SKM-1 treated with dmso at 0.1 percent for 144 hours (cell line): ENCODE results near the gene CD33.

Experiments used
- DNase-seq: peaks from one replicate; lab custom pipeline; 2025; ENCODE audit not compliant: unreplicated experiment; lab: John Stamatoyannopoulos, UW

CD33 gene

GRCh38 chr19:51224898-51225393 is at the start of gene CD33:
Gene CD33, plus strand, starts transcription at chr19:51225080. Its CDS starts 39 bp downstream, at chr19:51225119.
- peak; percentile 50 for DNase-seq

DNA sequence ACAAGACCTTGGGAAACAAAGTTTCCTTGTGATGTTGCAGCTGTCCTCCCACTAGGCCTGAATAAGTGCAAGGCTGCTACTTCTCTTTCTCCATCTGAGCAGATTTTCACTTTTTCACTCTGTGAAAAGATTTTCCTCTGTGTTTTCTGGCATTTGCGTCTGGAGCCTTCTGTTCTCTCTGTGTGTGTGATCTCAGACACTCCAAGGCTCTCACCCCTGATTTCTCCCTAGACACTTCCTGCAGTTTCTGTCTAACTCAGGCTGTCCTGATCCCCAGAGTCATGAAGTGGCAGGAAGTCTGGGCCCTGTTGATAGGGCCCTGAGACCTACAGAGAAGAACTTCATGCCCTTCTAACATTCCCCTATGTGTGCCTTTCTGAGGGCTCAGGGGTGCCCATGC is 45.6 kb upstream of the CD33 start:
- no peak for DNase-seq

DNA sequence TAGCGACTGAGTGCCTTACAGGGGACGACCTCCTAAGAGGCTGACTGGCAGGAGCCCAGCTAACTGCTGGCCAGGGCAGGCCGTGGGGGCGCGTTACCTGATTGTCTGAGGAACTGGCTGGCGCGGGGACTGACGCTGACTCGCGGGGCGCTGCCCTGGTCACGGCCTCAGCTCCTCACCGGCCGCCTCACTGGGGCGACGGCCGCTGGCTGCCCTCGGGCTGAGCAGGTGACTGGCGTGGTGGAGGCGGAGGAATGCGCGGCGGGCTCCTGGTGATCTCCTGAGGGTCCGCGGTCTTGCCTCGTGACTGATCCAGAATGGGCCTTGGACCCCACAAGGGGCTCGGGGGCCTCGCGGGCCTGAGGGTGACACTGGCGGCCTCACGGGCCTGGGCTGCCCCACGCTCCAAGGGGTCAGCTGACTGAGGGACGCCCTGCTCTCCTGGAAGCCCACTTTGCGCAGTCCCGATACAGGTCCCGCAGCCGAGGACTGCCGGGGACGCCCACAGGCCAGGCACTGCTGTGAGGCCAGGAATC is 43.4 kb upstream of the CD33 start:
- DNase-seq = no peak

DNA sequence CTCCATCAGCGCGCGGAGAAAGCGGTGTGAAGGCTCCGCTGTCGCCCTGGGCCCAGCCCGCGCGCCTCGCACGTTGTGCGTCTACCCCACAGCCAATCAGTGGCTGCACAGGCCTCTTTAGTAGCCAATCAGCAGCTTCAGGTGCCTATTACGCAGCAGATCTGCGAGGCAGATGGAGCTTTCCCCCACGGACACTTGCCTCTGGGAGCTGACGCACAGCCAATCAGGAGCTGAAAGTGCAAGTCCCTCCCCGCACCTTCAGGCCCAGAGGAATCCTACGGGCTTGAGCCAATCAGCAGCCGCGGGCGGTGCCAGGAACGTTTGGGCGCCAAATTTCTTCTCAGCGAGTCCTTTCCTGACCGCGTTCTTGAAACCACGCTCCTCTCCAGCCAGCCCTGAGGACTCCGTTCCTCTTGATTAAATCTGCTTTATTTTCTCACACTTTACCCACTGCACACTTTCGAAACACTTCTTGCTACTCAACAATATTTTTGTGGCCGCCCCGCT is 42.9 kb upstream of the CD33 start:
- peak; percentile 16 for DNase-seq

DNA sequence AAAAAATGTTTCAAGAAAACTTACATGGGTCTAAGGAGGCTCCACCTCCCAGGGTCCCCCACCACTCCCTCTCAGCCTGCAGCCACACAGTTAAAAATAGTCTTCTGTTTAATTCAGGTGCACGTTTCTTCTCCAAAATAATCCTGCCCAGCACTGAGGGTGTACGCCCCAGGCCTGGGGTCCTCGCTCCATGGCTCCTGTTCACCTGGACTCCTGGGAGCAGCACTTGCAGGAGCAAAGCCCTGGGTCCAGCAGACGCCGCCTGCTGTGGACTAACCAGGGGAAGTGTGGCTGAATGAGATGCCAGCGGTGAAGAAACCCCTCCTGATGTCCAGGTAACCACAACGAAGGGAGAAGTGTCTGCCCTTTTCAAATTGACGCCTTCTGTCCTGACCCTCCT is 41.3 kb upstream of the CD33 start:
- no peak for DNase-seq

DNA sequence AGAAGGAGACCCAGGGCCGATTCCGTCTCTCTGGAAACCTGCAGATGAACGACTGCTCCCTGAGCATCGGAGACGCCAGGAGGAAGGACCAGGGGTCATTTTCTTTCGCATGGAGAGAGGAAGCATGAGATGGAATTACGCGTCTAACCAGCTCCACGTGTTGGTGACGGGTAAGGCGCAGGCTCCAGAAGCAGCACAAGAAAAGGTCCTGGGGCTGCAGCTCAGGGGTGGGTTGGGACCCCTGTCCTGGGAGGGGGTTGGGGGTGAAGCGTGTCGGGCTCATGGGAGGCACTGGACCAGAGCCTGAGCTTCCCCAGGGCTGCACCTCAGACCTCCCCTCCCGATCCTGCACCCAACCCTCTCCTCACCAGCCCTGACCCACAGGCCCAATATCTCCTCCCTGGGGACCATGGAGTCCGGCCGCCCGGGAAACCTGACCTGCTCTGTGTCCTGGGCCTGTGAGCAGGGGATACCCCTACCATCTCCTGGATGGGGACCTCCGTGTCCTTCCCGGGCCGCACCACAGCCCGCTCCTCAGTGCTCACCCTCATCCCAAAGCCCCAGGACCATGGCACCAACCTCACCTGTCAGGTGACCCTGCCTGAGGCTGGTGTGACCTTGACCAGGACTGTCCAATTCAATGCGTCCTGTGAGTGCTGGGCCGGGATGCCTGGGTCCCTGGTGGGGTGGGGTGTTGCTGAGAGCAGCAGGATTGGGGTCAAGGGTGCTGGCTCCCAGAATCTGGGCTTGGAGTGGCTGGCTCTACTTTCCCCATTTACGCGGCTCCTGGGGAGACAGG is 39.6 kb upstream of the CD33 start:
- no peak for DNase-seq

DNA sequence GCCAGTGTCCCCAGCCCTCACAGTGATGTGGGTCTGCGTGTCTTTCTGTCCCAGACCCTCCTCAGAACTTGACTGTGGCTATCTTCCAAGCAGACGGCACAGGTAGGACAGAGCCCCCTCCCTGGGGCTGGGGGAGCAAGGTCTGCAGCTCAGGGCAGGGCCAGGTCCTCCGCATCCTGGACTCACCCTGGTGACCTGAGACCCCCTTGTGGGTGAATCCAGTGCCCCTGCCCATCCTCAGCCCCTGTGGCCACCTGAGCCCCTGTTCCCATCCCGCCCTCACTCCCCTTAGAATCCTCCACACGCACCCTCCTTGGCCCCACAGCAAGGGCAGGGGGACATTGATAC is 39.0 kb upstream of the CD33 start:
- no peak for DNase-seq

DNA sequence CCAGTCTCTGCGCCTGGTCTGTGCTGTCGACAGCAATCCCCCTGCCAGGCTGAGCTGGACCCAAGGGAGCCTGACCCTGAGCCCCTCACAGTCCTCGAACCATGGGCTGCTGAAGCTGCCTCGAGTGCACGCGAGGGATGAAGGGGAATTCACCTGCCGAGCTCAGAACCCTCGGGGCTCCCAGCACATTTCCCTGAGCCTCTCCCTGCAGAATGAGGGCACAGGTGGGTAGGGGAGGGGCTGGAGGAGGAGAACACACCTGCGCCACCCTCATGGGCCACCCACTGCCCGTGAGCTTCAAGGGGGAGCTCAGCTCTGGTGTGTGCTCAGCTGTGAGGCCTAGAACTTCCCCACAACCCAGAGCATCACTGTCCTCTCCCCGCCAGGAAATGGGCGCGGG is 38.6 kb upstream of the CD33 start:
- DNase-seq = no peak

DNA sequence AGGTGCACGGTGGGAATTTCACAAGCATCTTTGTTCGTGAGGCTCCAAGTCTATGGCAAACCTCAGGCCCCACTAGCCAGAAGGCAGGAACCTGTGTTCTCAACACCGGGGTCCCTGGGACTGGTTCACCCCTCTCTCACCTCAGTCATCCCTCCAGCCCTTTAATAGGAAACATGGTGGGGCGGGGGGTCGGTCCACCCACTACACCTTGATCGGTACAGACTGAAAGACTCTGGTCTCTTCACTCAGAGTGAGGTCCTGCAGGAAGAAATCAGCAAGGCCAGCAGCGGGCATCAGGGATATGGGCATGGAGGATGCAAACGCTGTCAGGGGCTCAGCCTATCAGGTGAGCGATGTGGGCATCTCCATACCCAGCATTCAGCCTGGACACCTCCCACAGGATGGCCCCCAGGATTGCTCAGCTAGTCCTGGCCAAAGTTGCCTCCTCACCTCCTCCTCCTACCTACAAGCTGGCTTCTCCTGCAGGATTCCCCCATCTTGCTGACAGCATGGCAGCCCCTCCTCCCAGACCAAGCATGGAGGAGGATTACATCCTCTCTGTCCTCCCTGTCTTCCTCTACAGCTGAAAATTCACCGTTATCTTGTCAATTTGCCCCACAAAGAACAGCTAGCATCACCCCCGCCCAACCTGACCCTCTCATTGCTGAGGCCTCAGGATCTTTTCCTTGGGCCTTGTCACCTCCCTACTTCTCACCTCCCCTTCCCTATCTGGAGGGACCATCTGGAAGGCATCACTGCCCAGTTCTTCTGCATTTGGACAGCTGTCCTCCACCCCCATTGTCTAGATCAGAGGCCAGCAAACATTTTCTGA is 37.3 kb upstream of the CD33 start:
- no peak for DNase-seq

- DNase-seq = no peak
These were observed 36.7 kb upstream of the CD33 start for GRCh38 chr19:51188227-51188559.

DNA sequence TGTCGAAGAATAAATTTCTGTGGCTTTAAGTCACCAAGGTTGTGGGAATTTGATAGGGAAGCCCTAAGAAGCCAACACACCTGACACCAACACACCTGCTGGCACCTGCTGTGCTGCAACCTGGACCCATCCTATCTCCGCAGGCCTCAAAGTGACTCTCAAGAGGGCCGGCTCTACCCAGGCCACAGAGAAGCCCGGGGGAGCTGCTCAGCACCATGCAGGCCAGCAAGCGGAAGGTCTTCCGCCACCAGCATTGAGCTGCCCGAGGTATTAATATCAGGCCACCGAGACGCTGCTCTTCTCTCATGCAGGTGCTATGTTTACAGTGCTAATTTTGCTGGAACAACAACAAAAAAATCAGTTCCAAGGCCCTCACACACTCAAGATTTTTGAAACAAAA is 32.2 kb upstream of the CD33 start:
- DNase-seq = no peak

DNA sequence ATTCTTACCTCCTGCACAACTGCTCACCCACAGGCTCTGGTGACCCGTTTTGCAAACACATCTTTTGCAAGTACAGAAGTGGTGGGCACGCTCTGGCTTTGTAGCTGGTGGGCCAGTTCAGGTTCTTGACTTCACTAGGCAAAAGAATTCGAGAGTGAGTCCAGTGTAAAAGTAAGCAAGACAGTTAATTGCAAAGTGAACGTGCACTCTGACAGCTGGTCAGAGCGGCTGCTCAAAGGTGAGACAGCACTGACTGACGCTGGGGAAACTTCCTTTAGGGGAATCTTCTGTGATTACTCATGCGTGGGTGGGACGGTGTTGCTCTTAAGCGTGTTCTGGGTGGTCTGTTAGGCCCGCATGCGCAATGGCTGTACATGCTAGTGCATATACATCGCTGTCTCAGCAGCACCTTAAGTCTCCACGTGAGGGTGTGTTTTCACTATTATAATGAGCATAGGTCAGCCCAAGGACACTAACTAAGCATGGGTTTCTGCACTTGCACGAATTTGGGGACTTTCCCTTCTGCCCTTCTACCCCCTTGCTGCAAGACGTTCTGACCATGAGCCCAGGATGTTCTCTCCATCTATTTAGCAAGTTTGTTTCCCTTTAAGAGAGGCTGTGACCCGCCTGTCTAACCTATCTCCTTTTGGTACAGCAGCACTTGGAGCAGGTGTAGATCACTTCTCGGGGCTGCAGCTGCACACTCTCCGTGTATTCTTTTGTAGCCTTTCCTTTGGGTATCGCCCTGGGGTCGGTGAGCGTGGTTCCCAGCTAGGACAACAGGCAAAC is 30.2 kb upstream of the CD33 start:
- no peak for DNase-seq

- no peak for DNase-seq
These were observed 29.6 kb upstream of the CD33 start for GRCh38 chr19:51195316-51195586.

- DNase-seq = no peak
These were observed 29.3 kb upstream of the CD33 start for GRCh38 chr19:51195616-51196015.

- DNase-seq = no peak
These were observed 28.7 kb upstream of the CD33 start for GRCh38 chr19:51196181-51196580.

GRCh38 chr19:51198641-51199040 is 26.2 kb upstream of the CD33 start:
- DNase-seq = no peak

GRCh38 chr19:51200071-51200666 is 24.7 kb upstream of the CD33 start:
- DNase-seq = no peak

GRCh38 chr19:51201712-51202111 is 23.2 kb upstream of the CD33 start:
- DNase-seq = no peak

DNA sequence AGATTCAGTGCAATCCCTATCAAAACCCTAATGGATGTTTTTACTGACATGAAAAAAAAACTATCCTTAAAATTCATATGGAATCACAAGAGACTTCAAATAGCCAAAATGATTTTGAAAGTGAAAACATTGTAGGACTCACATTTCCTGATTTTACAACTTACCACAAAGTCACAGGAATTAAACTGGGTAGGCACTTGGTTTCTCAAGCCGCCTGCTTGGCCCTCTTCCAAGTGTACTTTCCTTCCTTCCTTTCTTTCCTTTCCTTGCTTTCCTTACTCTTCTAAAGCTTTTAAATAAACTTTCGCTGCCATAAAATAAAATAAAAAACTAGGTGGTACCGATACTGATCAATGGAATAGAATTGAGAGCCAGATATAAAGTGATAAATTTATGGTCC is 21.0 kb upstream of the CD33 start:
- no peak for DNase-seq

GRCh38 chr19:51204321-51204720 is 20.6 kb upstream of the CD33 start:
- DNase-seq = no peak

DNA sequence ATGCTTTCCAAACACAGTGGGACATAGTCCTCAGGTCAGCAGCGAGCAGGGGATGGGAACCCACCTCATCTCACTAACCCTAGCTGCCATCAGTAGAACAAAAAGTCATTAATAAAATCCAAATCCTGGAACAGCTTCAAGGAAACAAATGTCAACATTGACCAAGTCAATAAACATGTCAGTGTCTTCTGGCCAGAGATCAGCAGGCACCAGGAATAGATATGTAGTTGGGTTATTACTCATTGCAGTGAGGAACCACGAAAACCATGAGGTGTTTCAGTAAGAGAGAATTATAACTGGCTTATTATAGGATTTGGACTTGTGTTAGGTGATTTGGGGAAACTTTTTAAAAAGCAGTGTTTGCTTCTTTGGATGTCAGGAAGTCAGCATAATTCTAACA is 17.1 kb upstream of the CD33 start:
- DNase-seq = no peak
